ENCODE results near the gene EMSY. TPM values are rescaled to one million over a fixed set of nuclear protein-coding genes. Genes with fewer than 3 reads are reported as not detected.

Gene EMSY
- total RNA-seq, 2 donors from 2014 or later, result 24.3 to 39.4 TPM

GRCh38 chr11:76462317-76462716 lies 17.5 kb downstream of the EMSY start:
- peaks cover 0 to 4% of the 10 kb centered on the region in 2 donors for H3K36me3 ChIP-seq
- intact Hi-C loops (cut with DNase I), result no loop called here
- TF ChIP-seq, protein P1, sequence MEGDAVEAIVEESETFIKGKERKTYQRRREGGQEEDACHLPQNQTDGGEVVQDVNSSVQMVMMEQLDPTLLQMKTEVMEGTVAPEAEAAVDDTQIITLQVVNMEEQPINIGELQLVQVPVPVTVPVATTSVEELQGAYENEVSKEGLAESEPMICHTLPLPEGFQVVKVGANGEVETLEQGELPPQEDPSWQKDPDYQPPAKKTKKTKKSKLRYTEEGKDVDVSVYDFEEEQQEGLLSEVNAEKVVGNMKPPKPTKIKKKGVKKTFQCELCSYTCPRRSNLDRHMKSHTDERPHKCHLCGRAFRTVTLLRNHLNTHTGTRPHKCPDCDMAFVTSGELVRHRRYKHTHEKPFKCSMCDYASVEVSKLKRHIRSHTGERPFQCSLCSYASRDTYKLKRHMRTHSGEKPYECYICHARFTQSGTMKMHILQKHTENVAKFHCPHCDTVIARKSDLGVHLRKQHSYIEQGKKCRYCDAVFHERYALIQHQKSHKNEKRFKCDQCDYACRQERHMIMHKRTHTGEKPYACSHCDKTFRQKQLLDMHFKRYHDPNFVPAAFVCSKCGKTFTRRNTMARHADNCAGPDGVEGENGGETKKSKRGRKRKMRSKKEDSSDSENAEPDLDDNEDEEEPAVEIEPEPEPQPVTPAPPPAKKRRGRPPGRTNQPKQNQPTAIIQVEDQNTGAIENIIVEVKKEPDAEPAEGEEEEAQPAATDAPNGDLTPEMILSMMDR (IDR thresholded peaks at IDR 0.05), result no peak
- TF ChIP-seq POLR2AphosphoS5 (IDR thresholded peaks at IDR 0.05) (no peak), POLR2A (IDR thresholded peaks at IDR 0.05) (no peak)

GRCh38 chr11:76465701-76466100 lies 20.9 kb downstream of the EMSY start:
- no peaks in the 10 kb centered on the region for H3K36me3 ChIP-seq
- WGBS, result 70% methylated on average over 4 of the region's 4 CpGs

More at GRCh38 chr11:76462317-76462716, 17.5 kb downstream of the EMSY start:
- Histone ChIP-seq H3K27ac (no peak overlapping the region), H3K27me3 (replicated peaks; ENCODE audit: insufficient read depth) (no peaks in the 10 kb centered on the region), H3K4me3 (no peak overlapping the region), H3K9me3 (no peaks in the 10 kb centered on the region), H3K4me1 (replicated peaks) (no peaks in the 10 kb centered on the region)
- no peak for DNase-seq (ENCODE audit: low spot score)

DNA sequence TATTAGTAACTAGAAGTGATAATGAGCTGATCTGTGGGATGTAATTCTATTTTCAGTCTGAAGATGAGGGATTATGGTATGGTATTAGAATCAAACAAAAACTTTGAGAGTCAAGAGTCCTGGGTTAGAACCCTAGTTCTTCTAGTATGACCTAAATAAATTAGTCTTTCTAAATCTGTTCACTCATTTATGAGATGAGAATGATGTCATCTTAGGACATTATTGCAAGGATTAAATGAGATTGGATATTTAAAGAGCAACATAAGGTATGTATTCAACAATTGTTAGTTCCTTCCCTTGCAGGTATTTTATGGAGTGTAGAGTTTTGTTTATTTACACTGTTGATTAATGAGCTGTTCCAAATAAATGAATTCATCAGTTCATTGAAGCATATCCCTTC lies 21.8 kb downstream of the EMSY start:
- H3K27ac ChIP-seq, result no peak overlapping the region
- no peaks in the 10 kb centered on the region for H3K9me3 ChIP-seq
- intact Hi-C loops (cut with DNase I), result no loop called here
- H3K4me3 ChIP-seq, result no peak overlapping the region
- no peaks in the 10 kb centered on the region for H3K4me1 ChIP-seq (replicated peaks)
- TF ChIP-seq POLR2A (IDR thresholded peaks at IDR 0.05) (no peak), POLR2AphosphoS5 (IDR thresholded peaks at IDR 0.05) (no peak)
- TF ChIP-seq, protein P1 (IDR thresholded peaks at IDR 0.05), result no peak
- no peak for DNase-seq (ENCODE audit: low spot score)
- no peaks in the 10 kb centered on the region for H3K27me3 ChIP-seq (replicated peaks; ENCODE audit: insufficient read depth)
- H3K36me3 ChIP-seq, result no peaks in the 10 kb centered on the region

More at GRCh38 chr11:76465701-76466100, 20.9 kb downstream of the EMSY start:
- Histone ChIP-seq H3K27ac (no peak overlapping the region), H3K4me3 (no peak overlapping the region), H3K4me1 (replicated peaks) (no peaks in the 10 kb centered on the region), H3K9me3 (no peaks in the 10 kb centered on the region), H3K27me3 (replicated peaks; ENCODE audit: insufficient read depth) (no peaks in the 10 kb centered on the region)
- intact Hi-C loops (cut with DNase I), result no loop called here
- TF ChIP-seq, protein P1 (IDR thresholded peaks at IDR 0.05), result no peak
- TF ChIP-seq POLR2AphosphoS5 (IDR thresholded peaks at IDR 0.05) (no peak), POLR2A (IDR thresholded peaks at IDR 0.05) (no peak)
- no peak for DNase-seq (ENCODE audit: low spot score)

DNA sequence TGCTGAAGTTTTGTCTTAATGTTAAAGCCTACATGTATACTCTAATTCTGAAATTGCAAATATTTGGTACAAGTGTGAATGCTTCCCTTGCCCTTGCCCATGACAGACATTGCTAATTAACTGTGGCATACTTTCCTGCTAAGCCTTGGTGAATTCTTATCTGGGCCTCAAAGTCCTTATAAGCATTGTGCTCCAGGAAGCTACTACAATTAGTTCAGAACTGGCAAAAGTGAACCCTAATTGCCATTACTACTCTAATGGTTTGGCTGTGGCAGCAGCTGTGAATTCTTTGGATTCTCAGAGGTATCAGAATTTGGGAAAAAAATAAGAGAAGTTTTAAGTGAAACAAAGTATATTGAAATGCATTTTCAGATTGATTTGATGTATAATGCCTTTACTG lies 24.3 kb downstream of the EMSY start:
- Histone ChIP-seq H3K36me3 (no peaks in the 10 kb centered on the region), H3K27ac (no peak overlapping the region), H3K4me1 (replicated peaks) (no peaks in the 10 kb centered on the region), H3K9me3 (no peaks in the 10 kb centered on the region), H3K4me3 (no peak overlapping the region), H3K27me3 (replicated peaks; ENCODE audit: insufficient read depth) (no peaks in the 10 kb centered on the region)
- DNase-seq (ENCODE audit: low spot score), result no peak
- TF ChIP-seq POLR2A (IDR thresholded peaks at IDR 0.05) (no peak), POLR2AphosphoS5 (IDR thresholded peaks at IDR 0.05) (no peak)
- TF ChIP-seq, protein P1 (IDR thresholded peaks at IDR 0.05), result no peak
- intact Hi-C loops (cut with DNase I), result no loop called here

DNA sequence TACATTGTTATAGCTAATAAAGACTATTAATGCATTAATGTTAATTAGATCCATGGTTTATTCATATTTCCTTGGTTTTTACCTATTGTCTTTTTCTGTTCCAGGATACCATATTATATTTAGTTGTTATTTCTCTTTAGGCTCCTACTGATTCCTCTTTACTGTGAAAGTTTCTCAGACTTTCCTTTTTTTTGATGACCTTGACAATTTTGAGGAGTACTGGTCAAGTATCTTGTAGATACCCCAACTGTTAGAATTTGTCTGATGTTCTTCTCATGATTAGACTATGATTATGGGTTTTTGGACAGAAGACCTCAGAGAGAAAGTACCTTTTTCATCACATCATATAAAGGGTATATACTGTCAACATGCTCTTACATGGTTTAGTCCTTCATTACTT lies 26.6 kb downstream of the EMSY start:
- H3K27me3 ChIP-seq (replicated peaks; ENCODE audit: insufficient read depth), result no peaks in the 10 kb centered on the region
- no peak overlapping the region for H3K4me3 ChIP-seq
- H3K36me3 ChIP-seq, result no peaks in the 10 kb centered on the region
- DNase-seq (ENCODE audit: low spot score), result no peak
- no peaks in the 10 kb centered on the region for H3K9me3 ChIP-seq
- no peak overlapping the region for H3K27ac ChIP-seq
- TF ChIP-seq POLR2AphosphoS5 (IDR thresholded peaks at IDR 0.05), result no peak
- TF ChIP-seq POLR2A (IDR thresholded peaks at IDR 0.05), result no peak
- TF ChIP-seq, protein P1 (IDR thresholded peaks at IDR 0.05), result no peak
- no peaks in the 10 kb centered on the region for H3K4me1 ChIP-seq (replicated peaks)
- intact Hi-C loops (cut with DNase I), result no loop called here

Measured in prostate gland (tissue), 2 donors.